Caco-2 (cell line): ENCODE data around the gene UST. TPM values are rescaled to one million over a fixed set of nuclear protein-coding genes. Genes with fewer than 3 reads are reported as not detected.

ENCODE experiments used
- BruUV-seq: library from RNA; stranded (reverse); fragments of 400-500 nt; replicated peaks from 2 replicates; lab custom pipeline; 2021; lab: Mats Ljungman, UMichigan
- CTCF ChIA-PET: fragments of 300-600 bp; sonication (Branson Sonifier 250); formaldehyde crosslinking; loops from one replicate; lab custom pipeline; 2022; ENCODE audit warnings: antibody characterized with exemption; lab: Charles Lee
- POLR2A ChIA-PET: fragments of 300-600 bp; sonication (Branson Sonifier 250); formaldehyde crosslinking; loops from one replicate; lab custom pipeline; 2022; ENCODE audit warnings: antibody characterized with exemption; lab: Charles Lee
- DNase-seq, 2 experiments: peaks; one replicate each; pipeline versions ENCODE4 v3.0.0 to v3.0.0-alpha.2; 2020 to 2022
- H3K27me3 ChIP-seq: replicated peaks from 2 replicates; pipeline ENCODE4 v1.6.0; 2011; ENCODE audit warnings: low read length; ENCODE audit not compliant: control insufficient read depth, insufficient read depth
- H3K36me3 ChIP-seq: 2 replicates; pipeline ENCODE4 v1.5.1; 2011; ENCODE audit warnings: low read length; ENCODE audit not compliant: control insufficient read depth, insufficient read depth
- H3K4me1 ChIP-seq: fragments of 250-450 bp; sonication (Bioruptor Pico); 2 replicates; pipeline ENCODE4 v1.5.1; 2020; ENCODE audit warnings: mild to moderate bottlenecking
- H3K4me3 ChIP-seq: 2 replicates; pipeline ENCODE4 v1.5.1; 2011; ENCODE audit warnings: low read depth, mild to moderate bottlenecking, control low read depth, low read length
- H3K9me3 ChIP-seq: fragments of 250-450 bp; sonication (Bioruptor Pico); 2 replicates; pipeline ENCODE4 v1.5.1; 2020; ENCODE audit warnings: mild to moderate bottlenecking, moderate library complexity
- H3K27ac Mint-ChIP-seq: one replicate; pipeline ENCODE4 v1.8.0; 2022; ENCODE audit warnings: mixed read lengths; ENCODE audit not compliant: unreplicated experiment
- H3K27me3 Mint-ChIP-seq: one replicate; pipeline ENCODE4 v1.8.0; 2022; ENCODE audit warnings: mixed read lengths; ENCODE audit not compliant: insufficient read depth, unreplicated experiment
- H3K36me3 Mint-ChIP-seq: one replicate; pipeline ENCODE4 v1.8.0; 2022; ENCODE audit warnings: mild to moderate bottlenecking, mixed read lengths; ENCODE audit not compliant: insufficient read depth, unreplicated experiment
- H3K4me1 Mint-ChIP-seq: one replicate; pipeline ENCODE4 v1.8.0; 2022; ENCODE audit warnings: low read depth, mixed read lengths; ENCODE audit not compliant: unreplicated experiment
- H3K4me3 Mint-ChIP-seq: one replicate; pipeline ENCODE4 v1.8.0; 2022; ENCODE audit warnings: mild to moderate bottlenecking, moderate library complexity, mixed read lengths; ENCODE audit not compliant: unreplicated experiment
- H3K9me3 Mint-ChIP-seq: one replicate; pipeline ENCODE4 v1.8.0; 2022; ENCODE audit warnings: mixed read lengths; ENCODE audit not compliant: unreplicated experiment
- intact Hi-C: fragments of 100-400 bp; cut with micrococcal nuclease; formaldehyde crosslinking; loops from one replicate; pipeline ENCODE4 v1.10.0; 2022; ENCODE audit not compliant: unreplicated experiment
- total RNA-seq: library from RNA; stranded (reverse); gene quantifications from 2 replicates; pipeline ENCODE4 v1.2.3, GENCODE V29; 2022
- TF ChIP-seq, protein P1 (sequence below), 2 experiments: fragments of 200-600 bp in 1 of 2; IDR thresholded peaks; 1 replicate in 1 of 2; 2 replicates in 1 of 2; pipeline versions ENCODE4 v1.5.1 to v1.8.0; 2011 to 2022; ENCODE audit warnings: antibody characterized with exemption in 1 of 2, control low read depth in 1 of 2, inconsistent platforms in 1 of 2, low read depth in 1 of 2, low read length in 1 of 2, mild to moderate bottlenecking in 1 of 2, moderate library complexity in 1 of 2; ENCODE audit not compliant: insufficient read depth in 1 of 2, severe bottlenecking in 1 of 2, unreplicated experiment in 1 of 2

UST gene
- total RNA-seq, 1 experiment from 2014 or later = not detected

DNA sequence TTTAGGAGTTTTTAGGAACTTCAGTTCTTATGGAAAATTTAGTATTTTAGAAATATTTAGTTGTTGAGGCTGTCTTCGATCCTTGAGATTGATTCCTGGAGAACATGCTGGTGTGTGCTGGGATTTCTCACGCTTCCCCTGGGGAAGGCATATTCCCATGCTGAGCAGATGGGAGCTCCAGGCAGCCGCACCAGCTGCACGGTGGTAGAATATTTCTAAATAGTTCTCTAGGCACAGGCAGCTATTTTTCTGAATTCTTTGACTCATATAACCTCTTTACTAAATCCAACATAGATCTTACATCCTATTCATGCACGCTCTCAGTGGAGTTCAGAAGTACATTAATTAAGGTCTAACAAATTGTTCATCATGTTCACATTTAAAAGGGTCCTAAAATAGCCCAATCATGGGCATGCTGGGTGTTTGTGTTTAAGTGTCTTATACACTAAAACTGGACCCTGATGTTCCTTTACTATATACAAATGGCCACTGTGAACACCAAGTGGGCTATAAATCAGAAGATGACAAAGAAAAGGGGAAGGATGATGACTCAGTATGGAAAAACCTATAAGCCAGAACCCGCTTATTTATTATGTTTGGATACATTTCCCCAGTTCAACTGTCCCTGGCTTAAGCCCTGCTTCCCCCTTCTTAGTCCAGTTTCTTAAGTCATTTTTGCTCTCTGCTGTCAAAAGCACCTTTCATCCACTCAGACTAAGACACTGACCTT, 138.5 kb downstream of the UST start:
- CTCF ChIA-PET = no interaction called here
- intact Hi-C loops = no loop called here
- TF ChIP-seq, protein P1, sequence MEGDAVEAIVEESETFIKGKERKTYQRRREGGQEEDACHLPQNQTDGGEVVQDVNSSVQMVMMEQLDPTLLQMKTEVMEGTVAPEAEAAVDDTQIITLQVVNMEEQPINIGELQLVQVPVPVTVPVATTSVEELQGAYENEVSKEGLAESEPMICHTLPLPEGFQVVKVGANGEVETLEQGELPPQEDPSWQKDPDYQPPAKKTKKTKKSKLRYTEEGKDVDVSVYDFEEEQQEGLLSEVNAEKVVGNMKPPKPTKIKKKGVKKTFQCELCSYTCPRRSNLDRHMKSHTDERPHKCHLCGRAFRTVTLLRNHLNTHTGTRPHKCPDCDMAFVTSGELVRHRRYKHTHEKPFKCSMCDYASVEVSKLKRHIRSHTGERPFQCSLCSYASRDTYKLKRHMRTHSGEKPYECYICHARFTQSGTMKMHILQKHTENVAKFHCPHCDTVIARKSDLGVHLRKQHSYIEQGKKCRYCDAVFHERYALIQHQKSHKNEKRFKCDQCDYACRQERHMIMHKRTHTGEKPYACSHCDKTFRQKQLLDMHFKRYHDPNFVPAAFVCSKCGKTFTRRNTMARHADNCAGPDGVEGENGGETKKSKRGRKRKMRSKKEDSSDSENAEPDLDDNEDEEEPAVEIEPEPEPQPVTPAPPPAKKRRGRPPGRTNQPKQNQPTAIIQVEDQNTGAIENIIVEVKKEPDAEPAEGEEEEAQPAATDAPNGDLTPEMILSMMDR (IDR thresholded peaks at IDR 0.05; ENCODE audit: insufficient read depth in 1 of 2, low read depth in 1 of 2, low read length in 1 of 2, severe bottlenecking in 1 of 2, unreplicated experiment in 1 of 2) = no peak

DNA sequence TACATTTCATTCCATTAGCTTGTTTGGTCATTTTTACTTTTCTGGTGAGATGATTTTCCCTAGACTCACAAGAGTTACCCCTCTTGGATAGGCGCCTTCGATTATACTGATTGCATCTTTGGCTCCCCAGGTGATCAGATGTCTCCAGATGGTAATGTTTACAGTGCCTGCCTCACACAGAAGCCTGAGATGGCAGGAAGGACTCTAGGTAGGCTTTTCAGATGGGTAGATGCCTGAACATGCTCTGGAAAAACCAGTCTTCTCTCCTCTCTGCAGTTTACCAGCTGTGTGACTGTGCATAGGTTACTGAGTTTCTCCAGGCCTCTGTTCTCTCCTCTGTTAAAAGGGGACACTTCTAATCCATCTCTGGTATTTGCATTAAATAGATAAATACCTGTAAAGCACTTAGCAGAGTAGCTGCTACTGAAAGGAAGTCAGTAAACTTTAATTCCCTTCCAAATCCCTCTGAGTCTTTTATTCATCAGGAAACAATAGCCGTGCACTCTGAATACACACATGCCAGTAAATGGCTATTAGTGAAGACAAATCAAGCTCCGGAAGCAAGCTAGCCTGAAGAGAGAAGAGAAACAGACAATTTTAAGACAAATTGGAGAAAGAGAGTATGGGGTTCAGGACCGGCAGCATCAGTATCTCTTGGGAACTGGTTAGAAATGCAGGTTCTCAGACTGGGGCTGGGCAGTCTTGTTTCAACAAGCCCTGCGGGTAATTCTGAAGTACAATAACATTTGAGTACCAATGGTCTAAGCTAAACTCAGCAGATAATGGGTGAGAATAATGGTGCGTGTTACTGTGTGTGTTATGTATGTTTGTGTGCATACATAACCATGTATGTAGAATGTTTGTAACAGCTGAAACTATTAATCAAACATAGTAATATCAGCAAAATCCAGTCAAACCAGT, 139.4 kb downstream of the UST start:
- no peaks in the 10 kb centered on the region for H3K9me3 ChIP-seq
- no peaks in the 10 kb centered on the region for H3K36me3 ChIP-seq
- H3K36me3 Mint-ChIP-seq = no peaks in the 10 kb centered on the region
- H3K4me1 Mint-ChIP-seq = no peaks in the 10 kb centered on the region
- no peaks in the 10 kb centered on the region for H3K9me3 Mint-ChIP-seq
- TF ChIP-seq, protein P1 (IDR thresholded peaks at IDR 0.05; ENCODE audit: insufficient read depth in 1 of 2, low read depth in 1 of 2, low read length in 1 of 2, severe bottlenecking in 1 of 2, unreplicated experiment in 1 of 2) = no peak
- no peaks in the 10 kb centered on the region for H3K27me3 ChIP-seq
- no peak overlapping the region for H3K4me3 ChIP-seq
- no peak for DNase-seq
- ChIA-PET POLR2A (no interaction called here), CTCF (no interaction called here)
- H3K4me3 Mint-ChIP-seq = no peak overlapping the region
- no peak overlapping the region for H3K27ac Mint-ChIP-seq
- H3K4me1 ChIP-seq = no peaks in the 10 kb centered on the region
- peaks cover 12% of the 10 kb centered on the region for H3K27me3 Mint-ChIP-seq
- intact Hi-C loops = no loop called here
- no TSS peak for BruUV-seq

More for the DNA sequence above, 138.5 kb downstream of the UST start:
- H3K27me3 ChIP-seq = no peaks in the 10 kb centered on the region
- no TSS peak for BruUV-seq
- DNase-seq = no peak
- H3K9me3 Mint-ChIP-seq = no peaks in the 10 kb centered on the region
- no peak overlapping the region for H3K27ac Mint-ChIP-seq
- H3K4me1 ChIP-seq = no peaks in the 10 kb centered on the region
- no peak overlapping the region for H3K4me3 ChIP-seq
- H3K4me1 Mint-ChIP-seq = no peaks in the 10 kb centered on the region
- POLR2A ChIA-PET = no interaction called here
- H3K36me3 Mint-ChIP-seq = no peaks in the 10 kb centered on the region
- H3K36me3 ChIP-seq = no peaks in the 10 kb centered on the region
- no peak overlapping the region for H3K4me3 Mint-ChIP-seq
- peaks cover 12% of the 10 kb centered on the region for H3K27me3 Mint-ChIP-seq
- H3K9me3 ChIP-seq = no peaks in the 10 kb centered on the region

DNA sequence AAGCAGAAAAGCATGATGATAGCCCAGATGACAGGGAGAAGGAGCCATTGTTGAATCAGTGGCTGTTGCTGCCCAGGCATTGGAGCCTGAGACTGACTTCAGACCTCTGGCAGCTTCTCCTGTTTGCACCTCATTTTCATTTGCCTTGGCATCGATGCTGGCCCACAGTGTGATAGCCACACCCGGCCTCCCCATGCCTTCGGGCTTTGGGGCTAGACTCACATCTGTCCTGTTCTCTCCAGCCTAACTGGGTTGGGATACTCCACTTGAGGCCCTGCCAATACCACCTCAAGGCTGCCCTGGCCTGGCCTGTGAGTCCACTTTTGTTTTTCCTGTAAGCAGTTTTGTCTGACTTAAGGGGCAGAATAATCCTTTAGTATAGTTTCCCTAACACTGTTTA, 140.4 kb downstream of the UST start:
- BruUV-seq = no TSS peak
- intact Hi-C loops = no loop called here
- H3K4me1 Mint-ChIP-seq = no peaks in the 10 kb centered on the region

More for the DNA sequence above, 140.4 kb downstream of the UST start:
- H3K9me3 Mint-ChIP-seq = no peaks in the 10 kb centered on the region
- peaks cover 12% of the 10 kb centered on the region for H3K27me3 Mint-ChIP-seq
- TF ChIP-seq, protein P1 (IDR thresholded peaks at IDR 0.05; ENCODE audit: insufficient read depth in 1 of 2, low read depth in 1 of 2, low read length in 1 of 2, severe bottlenecking in 1 of 2, unreplicated experiment in 1 of 2) = no peak
- no peak overlapping the region for H3K27ac Mint-ChIP-seq
- no peaks in the 10 kb centered on the region for H3K9me3 ChIP-seq
- DNase-seq = no peak
- no peaks in the 10 kb centered on the region for H3K4me1 ChIP-seq
- no peak overlapping the region for H3K4me3 Mint-ChIP-seq
- ChIA-PET POLR2A (no interaction called here), CTCF (no interaction called here)
- H3K27me3 ChIP-seq = no peaks in the 10 kb centered on the region
- H3K36me3 Mint-ChIP-seq = no peaks in the 10 kb centered on the region
- H3K4me3 ChIP-seq = no peak overlapping the region
- H3K36me3 ChIP-seq = no peaks in the 10 kb centered on the region
